ENCODE results near the gene ANO2. TPM values are rescaled to one million over a fixed set of nuclear protein-coding genes. Genes with fewer than 3 reads are reported as not detected.

ANO2 gene
- total and polyA plus RNA-seq, 2 donors (not counting 3 experiments of a cell fraction or from before 2014, with no cell fraction given) = 15.4 to 65.0 TPM

DNA sequence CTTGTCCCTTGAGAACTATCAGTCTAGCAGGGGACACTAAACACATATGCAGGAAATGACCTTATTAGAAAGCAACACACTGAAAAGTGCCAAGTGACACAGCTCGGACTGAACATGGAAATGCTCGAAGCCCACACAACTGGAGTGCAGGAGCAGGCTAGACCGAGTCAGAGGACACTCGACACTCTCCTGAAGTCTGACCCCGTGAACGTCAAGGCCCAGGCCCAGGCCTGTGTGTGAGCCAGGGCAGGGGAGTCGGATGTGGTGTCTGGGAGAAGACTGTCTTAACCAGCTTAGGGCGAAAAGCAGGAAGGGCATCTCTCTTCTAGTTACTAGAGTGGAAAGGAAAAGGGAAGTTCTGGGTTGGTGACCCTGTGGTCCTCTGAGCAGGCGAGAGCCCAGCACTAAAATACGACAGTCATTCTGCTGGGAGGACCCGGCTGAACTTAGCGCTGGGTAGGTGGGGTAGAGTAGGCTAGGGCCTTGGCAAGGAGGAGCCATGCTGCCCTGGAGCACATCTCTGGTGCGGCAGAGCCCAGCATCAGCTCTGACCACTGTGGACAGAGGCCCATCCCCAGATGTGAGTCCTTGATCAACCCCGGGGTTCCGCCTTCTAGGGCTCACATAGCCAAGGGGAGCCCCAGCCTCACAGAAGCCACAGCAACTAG, 420.2 kb downstream of the ANO2 start:
- no peak overlapping the region for H2AFZ ChIP-seq (ENCODE audit: low read depth, low read length)
- ChIA-PET POLR2A (no interaction called here), CTCF (no interaction called here)
- H3K36me3 ChIP-seq (ENCODE audit: control insufficient read depth in 2 of 2, extremely low read depth in 1 of 2, insufficient read depth in 2 of 2, low read length in 2 of 2) = no peaks in the 10 kb centered on the region
- no peak overlapping the region for H3K9ac ChIP-seq (replicated peaks; ENCODE audit: extremely low read depth, insufficient read depth, low read length)
- H3K27me3 ChIP-seq (ENCODE audit: control insufficient read depth in 2 of 2, insufficient read depth in 2 of 2, low read length in 2 of 2) = peaks cover 2 to 5% of the 10 kb centered on the region in 2 experiments
- no TSS peak for BruUV-seq (replicated peaks)
- H3K9me3 ChIP-seq (replicated peaks; ENCODE audit: control insufficient read depth, insufficient read depth, low read length) = no peaks in the 10 kb centered on the region
- intact Hi-C loops (cut with micrococcal nuclease) = no loop called here
- H3K4me3 ChIP-seq (replicated peaks in 1 of 3; ENCODE audit: insufficient read depth in 1 of 3, low read depth in 1 of 3, low read length in 3 of 3) = no peak overlapping the region
- FAIRE-seq (no peak), DNase-seq (ENCODE audit: low read depth, low spot score) (no peak)
- H3K9me1 ChIP-seq (replicated peaks; ENCODE audit: control insufficient read depth, extremely low read depth, insufficient read depth, low read length) = no peaks in the 10 kb centered on the region
- dilution Hi-C loops (cut with MboI; ENCODE audit: extremely low pct_ligation_motif_present, low sequenced_read_pairs) = no loop called here
- no peak overlapping the region for H3K4me2 ChIP-seq (ENCODE audit: insufficient read depth, low read length)
- no peaks in the 10 kb centered on the region for H4K20me1 ChIP-seq (replicated peaks; ENCODE audit: control insufficient read depth, extremely low read depth, insufficient read depth, low read length)
- TF ChIP-seq, protein P1, sequence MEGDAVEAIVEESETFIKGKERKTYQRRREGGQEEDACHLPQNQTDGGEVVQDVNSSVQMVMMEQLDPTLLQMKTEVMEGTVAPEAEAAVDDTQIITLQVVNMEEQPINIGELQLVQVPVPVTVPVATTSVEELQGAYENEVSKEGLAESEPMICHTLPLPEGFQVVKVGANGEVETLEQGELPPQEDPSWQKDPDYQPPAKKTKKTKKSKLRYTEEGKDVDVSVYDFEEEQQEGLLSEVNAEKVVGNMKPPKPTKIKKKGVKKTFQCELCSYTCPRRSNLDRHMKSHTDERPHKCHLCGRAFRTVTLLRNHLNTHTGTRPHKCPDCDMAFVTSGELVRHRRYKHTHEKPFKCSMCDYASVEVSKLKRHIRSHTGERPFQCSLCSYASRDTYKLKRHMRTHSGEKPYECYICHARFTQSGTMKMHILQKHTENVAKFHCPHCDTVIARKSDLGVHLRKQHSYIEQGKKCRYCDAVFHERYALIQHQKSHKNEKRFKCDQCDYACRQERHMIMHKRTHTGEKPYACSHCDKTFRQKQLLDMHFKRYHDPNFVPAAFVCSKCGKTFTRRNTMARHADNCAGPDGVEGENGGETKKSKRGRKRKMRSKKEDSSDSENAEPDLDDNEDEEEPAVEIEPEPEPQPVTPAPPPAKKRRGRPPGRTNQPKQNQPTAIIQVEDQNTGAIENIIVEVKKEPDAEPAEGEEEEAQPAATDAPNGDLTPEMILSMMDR (IDR thresholded peaks at IDR 0.05; ENCODE audit: extremely low read depth in 1 of 2, insufficient read depth in 1 of 2, low read depth in 1 of 2, low read length in 2 of 2) = no peak
- TF ChIP-seq GATA2 (IDR thresholded peaks at IDR 0.05; ENCODE audit: insufficient read depth, insufficient read length, low read depth, low read length) (no peak), POLR2A (IDR thresholded peaks at IDR 0.05; ENCODE audit: low read depth, low read length) (no peak), EZH2 (IDR thresholded peaks at IDR 0.05; ENCODE audit: borderline replicate concordance, low read depth, low read length, severe bottlenecking) (no peak), MYC (IDR thresholded peaks at IDR 0.05; ENCODE audit: low read depth, low read length) (no peak), POLR2AphosphoS5 (IDR thresholded peaks at IDR 0.05; ENCODE audit: insufficient read depth, low read depth, low read length) (no peak), FOS (IDR thresholded peaks at IDR 0.05; ENCODE audit: borderline replicate concordance, insufficient read depth, low read length) (no peak), JUN (IDR thresholded peaks at IDR 0.05; ENCODE audit: borderline replicate concordance, insufficient read depth, insufficient read length, low read depth) (no peak)
- TF ChIP-seq, protein P2, sequence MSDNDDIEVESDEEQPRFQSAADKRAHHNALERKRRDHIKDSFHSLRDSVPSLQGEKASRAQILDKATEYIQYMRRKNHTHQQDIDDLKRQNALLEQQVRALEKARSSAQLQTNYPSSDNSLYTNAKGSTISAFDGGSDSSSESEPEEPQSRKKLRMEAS (IDR thresholded peaks at IDR 0.05; ENCODE audit: insufficient read depth, insufficient read length) = no peak
- no peaks in the 10 kb centered on the region for H3K4me1 ChIP-seq (ENCODE audit: control insufficient read depth, extremely low read depth, insufficient read depth, low read length)
- no peaks in the 10 kb centered on the region for H3K79me2 ChIP-seq (ENCODE audit: control insufficient read depth, insufficient read depth, low read length)
- no peak overlapping the region for H3K27ac ChIP-seq (ENCODE audit: insufficient read depth, low read depth, low read length)
